ENCODE measurements around the gene CNTD1.
"Not testable (repeated sequence)": the region's sequence is repeated elsewhere in the genome, so short reads cannot be mapped to it uniquely, and the experiment has no call there.

Gene CNTD1

GRCh38 chr17:42846594-42847280 is 48.1 kb downstream of the CNTD1 start:
- DNase-seq, result no peak

- no peak for DNase-seq
These were observed 49.4 kb downstream of the CNTD1 start for GRCh38 chr17:42848093-42848492.

GRCh38 chr17:42849031-42849430 is 50.4 kb downstream of the CNTD1 start:
- DNase-seq, result no peak

GRCh38 chr17:42849451-42850181 is 51.0 kb downstream of the CNTD1 start:
- DNase-seq, result no peak

- no peak for DNase-seq
These were observed 52.3 kb downstream of the CNTD1 start, which contains the start of gene AOC3 for GRCh38 chr17:42850954-42851353. TSS of gene AOC3 (plus strand) at chr17:42851199. CDS start at chr17:42851344, 145 bp downstream.

- DNase-seq, result not testable (repeated sequence)
These were observed 52.9 kb downstream of the CNTD1 start for GRCh38 chr17:42851371-42852240.

GRCh38 chr17:42852351-42852750 is 53.7 kb downstream of the CNTD1 start:
- no peak for DNase-seq

- DNase-seq, result no peak
These were observed 54.3 kb downstream of the CNTD1 start for GRCh38 chr17:42853004-42853403.

- no peak for DNase-seq
These were observed 54.9 kb downstream of the CNTD1 start for GRCh38 chr17:42853597-42853967.

GRCh38 chr17:42853968-42854790 is 55.5 kb downstream of the CNTD1 start:
- no peak for DNase-seq

GRCh38 chr17:42855048-42855596 is 56.5 kb downstream of the CNTD1 start:
- DNase-seq, result no peak

GRCh38 chr17:42856093-42856492 is 57.4 kb downstream of the CNTD1 start:
- DNase-seq, result not testable (repeated sequence)

GRCh38 chr17:42856516-42856915 is 57.9 kb downstream of the CNTD1 start:
- DNase-seq, result not testable (repeated sequence)

- no peak for DNase-seq
These were observed 58.7 kb downstream of the CNTD1 start for GRCh38 chr17:42857389-42857788.

All from NCI-H2107 (cell line).